ENCODE results near the gene NEDD8.
"Not testable (repeated sequence)": the region's sequence is repeated elsewhere in the genome, so short reads cannot be mapped to it uniquely, and the experiment has no call there.

Gene NEDD8

DNA sequence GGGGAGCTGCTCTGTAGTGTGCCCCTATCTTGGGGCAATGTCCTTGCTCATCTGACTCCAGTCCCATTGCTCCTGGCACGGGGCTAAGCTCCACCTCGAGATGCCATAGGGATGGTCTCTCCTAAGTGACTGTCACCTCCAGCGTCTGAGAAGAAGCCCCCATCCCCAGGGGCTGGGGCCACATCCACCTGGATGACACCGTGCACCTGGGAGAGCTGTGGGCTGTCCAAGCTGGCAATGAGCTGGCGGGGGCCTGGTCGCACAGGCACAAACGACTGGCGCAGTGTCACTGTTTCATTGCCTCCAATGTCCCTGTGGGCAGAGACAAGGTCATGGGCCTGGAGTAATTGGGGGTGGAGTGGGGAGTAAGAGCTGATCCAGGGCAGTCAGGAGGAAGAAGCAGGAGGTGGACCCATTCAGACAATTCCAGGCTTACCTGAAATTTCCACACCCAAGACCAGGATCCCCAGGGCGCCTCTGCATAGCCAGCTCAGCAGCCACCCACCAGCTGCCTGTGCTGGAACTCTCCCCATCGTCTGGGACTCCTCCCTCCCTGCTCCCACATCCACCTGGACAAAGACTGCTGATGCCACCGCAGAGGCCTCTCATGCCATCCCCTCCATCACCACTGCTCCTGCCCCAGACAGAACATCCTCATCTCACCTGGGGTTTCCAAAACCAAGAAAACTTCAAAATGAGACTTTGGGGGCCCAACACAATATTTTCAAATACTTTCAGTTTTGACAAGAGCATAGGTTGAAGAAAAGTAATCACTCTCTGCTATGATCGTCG lies 17.3 kb upstream of the NEDD8 start:
- TF ChIP-seq, protein P1, sequence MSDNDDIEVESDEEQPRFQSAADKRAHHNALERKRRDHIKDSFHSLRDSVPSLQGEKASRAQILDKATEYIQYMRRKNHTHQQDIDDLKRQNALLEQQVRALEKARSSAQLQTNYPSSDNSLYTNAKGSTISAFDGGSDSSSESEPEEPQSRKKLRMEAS (IDR thresholded peaks at IDR 0.05; ENCODE audit: low read depth, low read length), result no peak
- TF ChIP-seq POLR2A (IDR thresholded peaks at IDR 0.05; ENCODE audit: extremely low read depth, insufficient read length), result no peak
- TF ChIP-seq MYC (IDR thresholded peaks at IDR 0.05; ENCODE audit: low read depth, low read length), result no peak
- TF ChIP-seq CTCF (IDR thresholded peaks at IDR 0.05; ENCODE audit: low read depth, low read length), result no peak
- H3K4me3 ChIP-seq (ENCODE audit: low read depth, low read length), result no peak overlapping the region
- no peak for DNase-seq (ENCODE audit: low read depth)

GRCh38 chr14:24247422-24247821 lies 15.3 kb upstream of the NEDD8 start:
- DNase-seq (ENCODE audit: low read depth), result no peak
- no peak overlapping the region for H3K4me3 ChIP-seq (ENCODE audit: low read depth, low read length)
- TF ChIP-seq, protein P1 (IDR thresholded peaks at IDR 0.05; ENCODE audit: low read depth, low read length), result no peak

DNA sequence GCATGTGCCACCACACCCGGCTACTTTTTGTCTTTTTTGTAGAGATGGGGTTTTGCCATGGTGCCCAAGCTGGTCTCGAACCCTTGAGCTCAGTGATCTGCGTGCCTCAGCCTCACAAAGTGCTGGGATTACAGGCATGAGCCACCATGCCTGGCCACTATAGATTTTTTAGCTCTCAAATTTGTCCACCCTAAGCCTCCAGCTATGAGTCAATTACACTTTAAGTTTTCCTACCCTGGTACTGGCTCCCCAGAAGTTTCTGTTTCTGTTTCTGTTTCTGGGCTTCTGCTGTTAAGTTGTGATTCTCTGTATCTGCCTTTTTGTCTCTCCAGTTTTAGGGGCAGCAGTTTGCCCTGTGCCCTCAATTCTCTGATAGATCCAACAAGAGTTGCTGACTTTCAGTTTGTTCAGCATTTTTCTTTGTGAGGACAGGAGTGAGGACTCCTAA lies 14.6 kb upstream of the NEDD8 start:
- H3K4me3 ChIP-seq (ENCODE audit: low read depth, low read length), result no peak overlapping the region
- DNase-seq (ENCODE audit: low read depth), result no peak
- no peak for TF ChIP-seq MYC (IDR thresholded peaks at IDR 0.05; ENCODE audit: low read depth, low read length)
- TF ChIP-seq, protein P1 (IDR thresholded peaks at IDR 0.05; ENCODE audit: low read depth, low read length), result no peak
- TF ChIP-seq POLR2A (IDR thresholded peaks at IDR 0.05; ENCODE audit: extremely low read depth, insufficient read length), result no peak
- no peak for TF ChIP-seq CTCF (IDR thresholded peaks at IDR 0.05; ENCODE audit: low read depth, low read length)

- not testable (repeated sequence) for DNase-seq (ENCODE audit: low read depth); H3K4me3 ChIP-seq (ENCODE audit: low read depth, low read length)
Observed at GRCh38 chr14:24245350-24245749, 13.2 kb upstream of the NEDD8 start.

DNA sequence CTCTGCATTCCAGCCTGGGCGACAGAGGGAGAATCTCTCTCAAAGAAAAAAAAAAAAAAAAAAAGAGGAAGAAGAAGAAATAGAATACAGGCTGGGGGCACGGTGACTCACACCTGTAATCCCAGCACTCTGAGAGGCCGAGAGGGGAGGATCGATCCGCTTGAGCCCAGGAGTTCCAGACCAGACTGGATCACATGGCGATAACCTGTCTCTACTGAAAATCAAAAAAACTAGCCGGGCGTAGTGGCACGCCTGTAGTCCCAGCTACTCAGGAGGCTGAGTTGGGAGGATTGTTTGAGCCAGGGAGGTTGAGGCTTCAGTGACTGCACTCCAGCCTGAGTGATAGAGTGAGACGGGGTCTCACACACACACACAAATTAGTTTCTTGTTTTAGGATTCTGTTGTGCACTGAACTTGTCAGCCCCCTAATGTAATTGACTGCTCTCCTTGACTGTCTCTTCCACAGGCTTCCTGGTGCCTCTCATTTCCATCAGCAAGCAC lies 11.2 kb upstream of the NEDD8 start:
- peak overlapping the region; percentile 63 for H3K4me3 ChIP-seq (ENCODE audit: low read depth, low read length)
- peak; percentile 74 for DNase-seq (ENCODE audit: low read depth)
- TF ChIP-seq CTCF (IDR thresholded peaks at IDR 0.05; ENCODE audit: low read depth, low read length), result no peak
- no peak for TF ChIP-seq POLR2A (IDR thresholded peaks at IDR 0.05; ENCODE audit: extremely low read depth, insufficient read length)
- TF ChIP-seq, protein P1 (IDR thresholded peaks at IDR 0.05; ENCODE audit: low read depth, low read length), result no peak
- TF ChIP-seq MYC (IDR thresholded peaks at IDR 0.05; ENCODE audit: low read depth, low read length), result no peak

DNA sequence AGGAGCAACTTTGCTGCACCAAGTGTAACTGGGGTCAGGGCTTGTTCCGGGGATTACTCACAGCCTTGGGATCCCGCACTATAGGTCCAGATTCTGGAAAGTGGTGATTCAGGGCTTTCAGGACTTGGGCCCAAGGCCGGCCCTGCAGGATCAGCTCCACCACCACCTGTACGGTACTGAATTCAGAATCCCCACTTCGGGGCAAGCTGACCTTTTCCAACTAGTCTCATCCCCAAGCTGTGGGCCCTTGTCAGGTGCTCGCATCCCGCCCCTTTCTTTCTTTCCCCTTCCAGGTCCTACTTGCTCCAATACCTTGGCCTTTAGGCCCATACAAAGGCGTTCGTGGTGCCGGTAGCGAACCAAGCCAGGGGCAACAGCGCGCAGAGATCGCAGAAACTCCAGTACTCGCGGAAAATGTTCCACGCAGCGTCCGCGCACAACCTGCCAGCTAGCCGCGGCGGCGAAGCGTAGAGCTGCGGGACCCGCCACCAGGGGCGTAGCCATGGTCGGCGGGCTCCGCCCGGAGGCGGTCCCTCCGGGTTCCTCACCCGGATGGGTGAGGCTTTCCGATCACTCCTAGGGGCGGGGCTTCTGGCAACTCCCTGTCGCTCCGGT lies 9.8 kb upstream of the NEDD8 start:
- no peak for TF ChIP-seq CTCF (IDR thresholded peaks at IDR 0.05; ENCODE audit: low read depth, low read length)
- no peak for TF ChIP-seq POLR2A (IDR thresholded peaks at IDR 0.05; ENCODE audit: extremely low read depth, insufficient read length)
- TF ChIP-seq MYC (IDR thresholded peaks at IDR 0.05; ENCODE audit: low read depth, low read length), result peak; percentile 45; the same call in 1 of the 2 replicates
- TF ChIP-seq, protein P1 (IDR thresholded peaks at IDR 0.05; ENCODE audit: low read depth, low read length), result no peak
- peak overlapping the region; percentile 63 for H3K4me3 ChIP-seq (ENCODE audit: low read depth, low read length)
- peak; percentile 93 for DNase-seq (ENCODE audit: low read depth)

Data from NB4 (cell line).